ENCODE measurements around the gene CITED2.

Gene CITED2

DNA sequence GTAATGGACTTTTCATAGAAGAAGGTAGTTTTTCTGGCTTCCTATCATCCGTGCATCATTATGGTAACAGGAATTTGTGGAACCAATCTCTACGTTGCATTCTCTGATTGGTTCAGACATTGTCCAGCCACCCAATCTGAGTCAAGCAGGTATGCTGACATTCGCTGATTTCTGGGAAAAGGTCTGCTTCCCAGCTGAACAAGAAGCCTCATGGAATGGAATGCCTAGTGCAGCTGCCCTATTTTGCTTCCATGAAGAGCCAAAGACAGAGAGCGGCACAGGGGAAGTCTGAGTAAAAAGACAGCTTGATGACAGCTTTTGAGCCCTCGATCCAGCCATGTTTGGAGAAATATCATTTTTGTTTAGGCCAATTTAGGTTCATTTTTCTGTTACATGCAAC, 44.1 kb downstream of the CITED2 start:
- no peak for DNase-seq (ENCODE audit: low read depth)

DNA sequence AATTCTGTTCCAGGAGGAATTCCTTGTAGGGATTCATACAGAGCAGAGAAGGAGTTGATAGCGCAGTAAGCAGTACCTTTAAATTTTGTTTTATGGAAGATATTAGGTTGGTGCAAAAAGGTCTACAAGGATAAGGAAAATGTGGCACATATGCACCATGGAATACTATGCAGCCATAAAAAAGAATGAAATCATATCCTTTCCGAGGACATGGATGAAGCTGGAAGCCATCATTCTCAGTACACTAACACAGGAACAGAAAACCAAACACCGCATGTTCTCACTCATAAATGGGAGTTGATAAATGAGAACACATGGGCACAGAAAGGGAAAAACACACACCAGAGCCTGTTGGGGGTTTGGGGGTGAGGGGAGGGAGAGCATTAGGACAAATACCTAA, 45.2 kb downstream of the CITED2 start:
- DNase-seq (ENCODE audit: low read depth): no peak

DNA sequence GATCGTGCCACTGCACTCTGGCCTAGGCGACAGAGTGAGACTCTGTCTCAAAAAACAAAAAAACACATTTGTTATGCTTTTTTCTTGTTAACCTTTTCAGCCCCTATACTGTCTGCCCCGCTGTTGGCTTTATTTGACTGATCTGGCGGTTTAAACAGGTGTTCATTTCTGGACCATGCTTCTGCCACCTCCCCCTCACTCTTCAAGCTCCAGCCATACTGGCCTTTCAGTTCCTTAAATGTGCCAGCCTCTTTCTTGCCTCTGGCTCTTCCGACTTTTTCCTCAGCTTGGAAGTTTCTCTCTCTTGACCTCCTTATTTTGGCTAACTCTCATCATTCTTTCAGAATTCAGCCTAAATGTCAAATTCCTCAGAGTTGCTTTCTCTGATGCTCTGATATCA, 47.4 kb downstream of the CITED2 start:
- no peak for DNase-seq (ENCODE audit: low read depth)

DNA sequence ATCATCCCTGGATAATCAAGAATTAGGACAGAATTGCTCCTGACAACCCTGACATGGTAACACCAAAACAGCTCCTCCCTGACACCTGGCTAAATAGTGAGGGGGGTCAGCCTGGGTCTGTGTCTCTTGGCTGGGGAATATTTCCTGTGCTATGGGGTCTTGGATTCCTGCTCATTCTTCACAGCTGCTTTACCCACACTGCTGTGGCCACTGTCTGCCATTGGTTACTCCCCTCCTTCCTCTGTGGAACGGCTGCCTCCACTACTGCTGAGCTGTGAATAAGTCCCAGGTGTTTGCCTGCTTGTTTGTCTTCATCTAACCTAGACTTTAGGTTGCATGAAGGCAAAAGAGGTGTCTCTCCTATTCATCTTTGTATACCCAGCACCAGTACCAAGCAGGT, 48.8 kb downstream of the CITED2 start:
- DNase-seq (ENCODE audit: low read depth): no peak

DNA sequence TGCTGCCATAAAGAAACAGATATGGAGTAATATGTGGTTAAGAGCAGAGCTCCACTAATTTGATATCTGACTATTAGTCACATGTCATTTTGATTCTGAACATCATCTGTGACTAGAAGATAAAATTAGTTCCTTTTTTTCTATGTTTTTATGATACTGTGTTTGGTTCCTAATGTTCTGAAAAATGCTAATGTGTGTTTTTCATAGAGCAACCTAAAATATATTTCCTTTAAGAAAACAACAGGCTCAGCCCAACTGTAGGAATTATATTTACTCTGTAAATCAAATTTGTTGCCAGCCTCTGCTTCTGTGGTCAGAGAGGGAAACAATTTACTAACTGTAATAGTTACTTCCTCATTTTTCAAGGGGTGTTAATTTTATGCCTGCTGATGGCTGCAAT, 49.3 kb downstream of the CITED2 start:
- DNase-seq (ENCODE audit: low read depth): no peak

DNA sequence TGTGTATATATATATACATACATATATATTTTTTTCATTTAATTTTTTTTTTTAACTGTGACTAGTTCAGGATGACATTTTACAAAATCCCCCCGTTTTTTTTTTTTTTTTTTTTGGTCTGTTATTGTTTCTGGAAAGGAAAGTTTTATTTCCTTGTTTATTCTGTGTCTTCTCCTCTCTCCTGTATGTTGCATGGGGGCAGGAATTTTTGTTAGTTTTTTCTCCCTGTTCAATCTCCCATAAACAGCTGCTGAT, 50.2 kb downstream of the CITED2 start:
- DNase-seq (ENCODE audit: low read depth): no peak

DNA sequence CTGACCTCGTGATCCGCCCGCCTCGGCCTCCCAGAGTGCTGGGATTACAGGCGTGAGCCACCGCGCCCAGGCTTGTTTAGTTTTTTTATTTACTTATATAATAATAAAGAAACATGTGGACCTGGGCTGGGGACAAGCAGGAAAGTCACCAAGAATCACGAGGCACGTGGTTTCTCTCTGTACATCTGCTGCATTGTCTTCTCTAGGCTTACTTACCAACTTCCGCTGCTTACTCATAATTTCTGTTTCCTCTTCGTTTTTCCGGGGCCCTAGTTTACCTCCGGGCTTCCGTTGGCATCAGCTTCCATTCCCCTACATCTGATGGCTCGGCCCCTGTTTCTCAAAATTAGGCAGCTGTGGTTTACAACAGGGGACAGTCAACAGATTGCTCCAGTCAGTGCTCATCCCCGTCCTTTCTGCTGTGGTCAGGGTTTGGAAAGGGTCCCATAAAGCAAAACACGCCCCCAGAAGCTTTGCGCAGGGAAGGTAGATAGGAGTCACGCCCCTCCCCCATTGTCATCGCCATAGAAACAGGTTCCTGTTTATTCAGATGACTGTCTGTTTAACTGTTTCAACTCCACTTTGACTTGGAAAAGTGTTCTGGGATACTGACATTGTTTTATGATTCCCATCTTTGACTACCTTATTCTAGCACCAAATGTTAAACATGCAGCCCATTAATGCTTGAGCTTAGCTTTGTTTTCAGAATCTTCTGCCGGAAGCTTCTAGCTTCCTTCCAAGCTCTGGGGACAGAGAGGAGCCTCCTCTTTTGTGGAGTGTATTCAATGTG, 50.7 kb downstream of the CITED2 start:
- peak; percentile 51 for DNase-seq (ENCODE audit: low read depth)
